AML-193 (cell line): ENCODE results near the gene ALLC.

Experiments
- DNase-seq, 2 experiments: peaks; one replicate each; lab custom pipeline; 2025; lab: John Stamatoyannopoulos, UW

ALLC gene

DNA sequence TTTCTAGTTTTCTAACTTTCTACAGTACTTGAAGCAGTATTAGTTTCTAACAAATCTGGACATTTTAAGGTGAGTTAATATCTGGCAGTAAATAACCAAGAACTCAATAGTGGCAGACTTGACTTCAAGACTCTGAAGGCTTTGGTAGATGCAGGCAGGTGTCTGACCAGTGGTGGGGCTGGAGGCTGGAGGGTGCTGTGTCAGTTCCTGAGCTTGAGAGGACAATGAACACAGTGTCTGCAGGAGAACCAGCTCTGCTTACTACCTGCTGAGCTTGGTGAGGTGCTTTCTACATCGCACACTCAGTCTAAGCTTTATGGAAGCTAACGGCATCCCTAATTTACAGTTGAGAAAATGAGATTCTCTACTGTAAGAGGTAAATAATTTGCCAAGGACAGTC lies 21.2 kb downstream of the ALLC start:
- no peak for DNase-seq

DNA sequence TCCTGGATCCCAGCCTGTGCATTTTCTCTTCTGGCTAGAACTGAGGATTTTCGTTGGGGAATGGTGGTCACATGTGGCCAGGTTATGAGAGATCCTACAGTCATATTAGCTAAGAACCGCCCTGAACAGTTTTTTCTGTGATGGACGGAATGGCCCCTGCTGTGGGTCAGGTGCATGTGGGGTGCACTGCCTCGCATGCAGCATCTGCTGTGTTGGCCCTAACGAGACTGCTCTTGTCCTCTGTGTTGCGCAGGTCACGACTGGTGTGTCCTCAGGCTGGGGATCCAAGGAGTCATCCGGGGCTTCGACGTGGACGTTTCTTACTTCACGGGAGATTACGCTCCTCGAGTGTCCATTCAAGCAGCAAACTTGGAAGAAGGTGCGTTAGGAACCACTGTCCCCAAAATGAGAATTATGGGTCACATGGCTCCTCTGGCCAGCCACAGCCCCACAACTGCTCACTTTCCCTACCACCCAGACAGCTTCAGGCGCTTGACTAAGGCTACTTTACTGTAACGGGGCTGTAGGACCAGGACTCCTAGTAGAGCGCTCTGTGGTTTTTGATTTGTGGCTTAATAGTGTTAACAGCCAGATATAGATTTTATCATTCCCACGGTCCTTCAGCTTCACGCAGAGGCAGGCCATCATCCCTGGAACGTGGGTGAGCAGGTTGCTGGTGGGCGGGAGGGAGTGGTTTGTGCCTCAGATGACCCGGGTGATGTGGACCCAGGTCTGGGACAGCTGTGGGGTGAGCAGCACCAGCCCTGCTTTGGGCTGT lies 21.8 kb downstream of the ALLC start:
- no peak for DNase-seq

DNA sequence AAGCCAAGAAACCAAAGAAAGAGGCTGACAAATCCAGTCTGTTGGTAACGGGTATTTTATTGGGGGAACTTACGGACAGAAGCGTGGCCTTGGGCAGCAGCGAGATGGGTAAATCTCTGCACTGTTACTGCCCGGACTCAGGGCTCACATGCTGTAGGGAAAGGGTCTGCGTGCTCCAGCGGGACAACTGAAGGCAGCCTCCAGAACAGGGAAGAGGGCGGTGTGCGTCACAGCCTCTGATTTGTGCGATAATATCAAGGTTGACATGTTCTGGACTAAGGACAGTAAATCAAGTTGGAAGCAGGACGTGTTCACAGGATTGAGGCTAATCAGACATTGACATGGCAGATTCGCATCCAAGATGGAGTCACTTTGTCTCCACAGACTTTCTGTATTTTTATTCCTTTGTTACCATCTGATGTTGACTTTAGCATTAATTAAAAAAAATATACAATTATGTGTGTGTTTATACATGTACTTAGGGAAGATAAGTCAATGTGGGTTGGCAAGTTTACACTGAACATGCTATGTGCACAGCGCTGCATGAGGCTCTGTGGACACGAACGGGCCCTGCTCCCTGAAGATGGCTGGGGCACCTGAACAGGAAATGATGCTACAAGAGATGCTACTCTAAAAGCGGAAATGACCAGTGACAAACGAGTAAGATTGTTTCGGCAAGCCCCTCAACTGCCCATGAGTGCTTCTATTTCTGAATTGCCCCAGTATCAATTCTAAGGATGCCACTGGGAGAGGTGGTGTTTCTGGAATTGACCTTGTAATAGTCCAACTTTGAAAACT lies 22.7 kb downstream of the ALLC start:
- DNase-seq: no peak

DNA sequence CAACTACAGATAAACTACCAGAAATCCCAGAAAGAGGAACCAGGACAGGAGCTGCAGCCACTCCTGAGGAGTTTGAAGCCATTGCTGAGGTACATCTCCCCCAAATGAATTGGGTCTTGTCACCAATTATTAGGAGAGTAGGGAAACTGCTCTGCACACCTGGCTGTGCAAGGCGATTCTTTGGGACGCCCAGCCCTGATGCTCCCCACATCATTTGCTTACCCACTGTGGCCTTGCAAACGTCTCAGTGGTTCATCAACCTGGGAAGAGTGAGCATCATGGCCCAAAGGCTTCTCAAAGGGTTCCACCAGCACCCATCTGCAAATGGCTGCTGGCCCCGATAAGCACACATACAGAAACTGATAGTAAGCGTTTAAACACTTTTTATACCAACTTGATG lies 23.6 kb downstream of the ALLC start:
- no peak for DNase-seq

DNA sequence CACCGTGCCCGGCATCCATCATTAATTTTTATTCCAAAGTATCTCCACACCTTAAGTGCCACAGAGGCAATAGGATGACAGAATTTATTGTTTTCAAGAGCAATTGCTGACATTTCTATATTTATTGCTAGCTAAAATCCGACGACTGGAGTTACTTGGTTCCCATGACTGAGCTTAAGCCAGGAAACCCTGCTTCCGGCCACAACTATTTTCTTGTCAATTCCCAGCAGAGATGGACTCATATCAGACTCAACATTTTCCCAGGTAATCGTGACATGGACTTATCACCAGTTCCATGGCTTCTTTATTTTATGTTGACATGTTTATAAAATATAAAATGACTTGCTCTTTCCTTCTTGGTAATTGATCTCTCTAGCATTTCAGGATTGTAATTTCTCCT lies 24.8 kb downstream of the ALLC start:
- DNase-seq: no peak

DNA sequence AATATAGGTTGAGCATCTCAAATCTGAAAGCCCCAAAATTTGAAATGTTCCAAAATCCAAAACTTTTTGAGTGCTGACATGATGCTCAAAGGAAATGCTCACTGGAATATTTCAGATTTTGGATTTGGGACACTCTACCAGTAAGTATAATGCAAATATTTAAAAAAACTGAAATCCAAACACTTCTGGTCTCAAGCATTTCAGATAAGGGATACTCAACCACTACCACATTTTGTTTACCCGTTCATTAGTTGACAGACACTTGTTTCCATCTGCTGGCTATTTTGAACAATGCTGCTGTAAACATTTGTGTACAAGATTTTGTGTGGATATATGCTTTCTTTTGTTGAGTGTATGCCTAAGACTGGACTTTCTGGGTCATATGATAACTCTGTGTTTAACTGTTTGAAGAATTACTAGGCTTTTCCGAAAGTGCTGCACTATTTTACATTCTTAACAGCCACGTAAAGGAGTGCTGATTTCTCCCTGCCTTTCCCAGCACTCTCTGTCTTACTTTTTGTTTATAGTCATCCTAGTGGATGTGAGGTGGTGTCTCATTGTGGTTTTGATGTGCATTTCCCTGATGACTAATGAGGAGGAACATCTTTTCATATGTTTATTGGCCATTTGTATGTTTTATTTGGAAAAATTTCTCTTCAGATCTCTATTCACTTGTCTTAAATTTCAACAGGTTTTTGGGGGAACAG lies 25.9 kb downstream of the ALLC start:
- DNase-seq: no peak

- no peak for DNase-seq
Observed at GRCh38 chr2:3689998-3690748, 32.2 kb downstream of the ALLC start.

DNA sequence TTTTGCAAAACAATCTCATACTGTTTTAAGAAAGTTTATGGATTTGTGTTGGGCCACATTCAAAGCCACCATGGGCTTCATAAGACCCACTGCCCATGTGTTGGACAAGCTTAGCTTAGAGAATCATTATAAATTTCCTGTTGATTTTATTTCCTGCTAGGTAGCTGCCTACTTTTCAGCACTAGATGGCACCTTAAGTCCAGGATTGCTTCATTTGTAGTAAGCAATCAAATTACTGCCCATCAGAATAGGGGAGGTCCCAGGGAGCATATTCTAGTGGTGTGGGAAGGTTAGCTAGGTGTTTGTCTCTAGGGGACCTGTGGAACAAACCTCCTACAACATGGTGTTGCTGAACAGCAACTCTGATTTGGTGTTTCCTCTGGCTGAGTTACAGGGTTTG lies 34.4 kb downstream of the ALLC start:
- DNase-seq: peak in 1 of 2 experiments; percentile 12

GRCh38 chr2:3696545-3696944 lies 38.5 kb downstream of the ALLC start:
- DNase-seq: no peak

DNA sequence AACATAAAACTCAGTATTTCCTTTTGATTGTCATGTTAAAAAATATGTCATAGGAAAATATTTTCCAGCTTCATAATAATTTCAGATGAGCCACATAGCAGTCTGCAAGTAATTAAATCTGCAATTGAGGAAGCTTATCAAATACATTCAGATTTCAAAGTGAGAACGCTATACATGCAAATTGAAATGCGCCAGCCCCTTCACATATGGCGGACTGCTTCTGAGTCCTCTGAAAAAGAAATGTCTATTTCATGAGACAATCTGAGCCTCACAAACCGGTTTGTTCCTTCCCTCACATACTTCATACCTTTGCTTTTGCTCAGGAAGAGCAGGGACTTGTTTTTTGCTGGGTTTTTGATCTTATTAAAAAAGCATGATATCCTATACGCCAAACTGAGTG lies 43.1 kb downstream of the ALLC start:
- no peak for DNase-seq

GRCh38 chr2:3703236-3703756 lies 45.3 kb downstream of the ALLC start, which contains the start of gene DCDC2C:
TSS of gene DCDC2C (plus strand) at chr2:3703575. CDS start at chr2:3703752, 177 bp downstream.
- no peak for DNase-seq

- no peak for DNase-seq
Observed at GRCh38 chr2:3703757-3704355, 45.9 kb downstream of the ALLC start.

DNA sequence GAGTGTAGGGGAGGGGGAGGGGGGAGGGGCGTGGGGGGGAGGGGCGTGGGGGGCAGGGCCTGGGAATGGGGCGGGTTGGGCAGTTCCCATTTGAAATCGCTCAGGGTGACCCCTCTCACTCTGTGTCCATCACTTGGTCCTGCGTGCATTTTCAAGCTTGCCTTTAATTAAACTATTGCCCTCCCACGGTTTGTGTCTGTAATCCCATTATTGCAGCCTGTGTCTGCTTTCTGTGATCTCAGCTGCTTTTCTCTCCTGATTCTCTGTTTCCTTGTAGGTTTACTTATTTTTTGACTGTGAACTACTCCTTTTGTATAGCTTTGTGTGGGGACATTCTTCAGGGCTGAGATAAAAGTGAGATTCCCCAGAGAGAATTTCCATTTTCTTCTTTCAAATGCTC lies 46.7 kb downstream of the ALLC start:
- DNase-seq: no peak

- no peak for DNase-seq
Observed at GRCh38 chr2:3705782-3706181, 47.8 kb downstream of the ALLC start.

DNA sequence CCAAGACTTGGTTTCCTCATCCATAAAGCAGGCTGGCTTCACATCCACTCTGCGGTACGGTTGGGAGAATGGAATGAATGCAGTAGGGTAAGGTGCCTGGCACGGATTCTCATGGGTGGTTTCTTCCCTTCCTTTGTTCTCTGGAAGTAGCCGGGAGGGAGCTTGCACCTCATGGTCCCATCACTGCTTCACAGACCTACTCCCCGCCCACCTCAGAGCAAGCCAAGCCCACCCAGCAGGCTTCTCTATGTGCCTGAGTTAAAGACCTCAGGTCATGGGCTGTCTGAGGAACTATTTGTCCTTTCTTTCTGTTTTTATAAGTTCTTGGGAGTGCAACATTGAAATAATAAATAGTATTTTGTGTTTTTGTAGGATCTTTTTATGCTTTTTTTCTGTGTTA lies 48.9 kb downstream of the ALLC start:
- no peak for DNase-seq

DNA sequence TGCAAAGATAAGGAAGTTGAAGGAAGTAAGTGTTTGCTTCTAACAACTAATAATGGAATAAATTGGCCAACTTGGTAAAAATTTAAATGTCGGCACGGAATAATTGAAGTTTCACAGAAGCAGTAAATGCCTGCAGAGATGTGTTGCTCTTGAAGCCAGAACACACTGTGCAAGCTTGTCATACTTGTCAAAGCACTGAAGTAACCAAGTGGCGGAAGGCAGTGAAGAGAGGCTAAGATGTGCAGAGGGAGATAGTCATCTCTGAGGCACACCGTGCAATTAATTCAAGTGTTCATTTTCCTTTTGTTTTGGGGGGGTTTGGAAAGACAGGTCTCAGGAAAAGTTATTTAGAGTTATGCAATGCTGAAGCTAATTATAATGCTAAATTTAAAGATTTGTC lies 50.6 kb downstream of the ALLC start:
- DNase-seq: no peak

- no peak for DNase-seq
Observed at GRCh38 chr2:3709225-3709624, 51.2 kb downstream of the ALLC start.

DNA sequence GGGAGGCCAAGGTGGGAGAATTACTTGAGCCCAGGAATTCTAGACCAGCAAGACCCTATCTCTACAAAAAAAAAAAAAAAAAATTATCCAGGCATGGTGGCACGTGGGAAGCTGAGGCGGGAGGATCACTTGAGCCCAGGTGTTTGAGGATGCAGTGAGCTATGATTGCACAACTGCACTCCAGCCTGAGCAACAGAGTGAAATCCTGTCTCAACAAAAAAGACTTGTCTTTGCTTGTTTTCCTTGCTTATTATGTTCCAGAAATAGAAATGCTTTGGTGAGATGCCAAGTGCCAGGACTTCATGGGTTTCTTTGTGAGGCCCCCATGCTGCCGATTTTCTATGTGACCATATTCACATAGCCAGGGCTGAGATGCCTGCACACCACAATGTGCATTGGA lies 54.4 kb downstream of the ALLC start:
- no peak for DNase-seq

DNA sequence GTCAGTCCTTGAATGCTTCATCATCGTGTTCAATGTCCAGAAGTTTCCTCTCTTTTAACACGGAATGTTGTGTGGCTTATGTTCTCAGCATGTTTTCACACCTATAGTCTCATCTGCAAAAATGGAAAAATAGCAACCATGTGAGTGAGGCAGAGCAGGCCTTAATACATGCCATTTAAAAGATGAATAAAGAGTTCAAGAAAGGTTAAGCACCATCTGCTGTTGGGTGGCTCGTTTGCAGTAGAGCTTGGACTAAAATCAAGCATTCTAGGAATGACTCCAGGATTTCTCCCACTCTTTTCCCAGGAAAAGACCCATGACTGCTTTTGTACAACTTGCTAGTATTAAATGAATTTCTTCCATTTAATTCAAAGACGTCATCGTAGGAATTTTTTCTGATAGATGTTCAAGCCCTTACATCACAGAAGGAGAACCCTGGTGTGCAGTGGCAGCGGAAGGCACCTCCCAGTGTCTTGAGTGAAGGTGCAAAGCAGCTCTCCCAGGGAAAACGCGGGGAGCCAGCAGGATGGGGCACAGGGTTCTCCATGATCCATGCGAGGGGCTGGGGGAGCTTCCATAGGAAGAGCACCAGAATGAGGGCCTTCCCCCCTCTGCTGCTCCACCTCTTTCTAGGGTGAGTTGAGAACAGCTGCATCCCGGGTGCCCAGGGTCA lies 55.0 kb downstream of the ALLC start:
- DNase-seq: no peak

DNA sequence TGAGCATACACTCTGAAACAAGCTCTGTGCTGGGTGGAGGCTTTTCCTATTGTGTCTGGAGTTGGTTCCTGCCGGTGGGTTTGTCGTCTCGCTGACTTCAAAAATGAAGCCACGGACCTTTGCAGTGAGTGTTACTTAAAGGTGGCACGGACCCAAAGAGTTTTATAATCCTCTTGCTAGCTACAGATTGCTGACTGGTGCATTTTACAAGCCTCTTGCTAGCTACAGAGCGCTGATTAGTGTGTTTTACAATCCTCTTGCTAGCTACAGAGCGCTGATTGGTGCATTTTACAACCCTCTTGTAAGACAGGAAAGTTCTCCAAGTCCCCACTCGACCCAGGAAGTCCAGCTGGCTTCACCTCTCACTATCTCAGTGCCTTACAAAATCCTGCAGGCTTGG lies 60.7 kb downstream of the ALLC start:
- DNase-seq: no peak

GRCh38 chr2:3725002-3725401 lies 67.0 kb downstream of the ALLC start:
- DNase-seq: no peak
